PC-3 (cell line): Measurements from ENCODE around the gene NSMF. TPM values are rescaled to one million over a fixed set of nuclear protein-coding genes. Genes with fewer than 3 reads are reported as not detected.

Source experiments
- ATAC-seq: fragments of 200-7000 bp; cut with Tn5 transposase; 2 replicates; pipeline ENCODE4 v1.9.1; 2020; ENCODE audit warnings: mild to moderate bottlenecking, moderate library complexity
- BruUV-seq: library from RNA; stranded (reverse); fragments of 400-500 nt; replicated peaks from 2 replicates; lab custom pipeline; 2021; lab: Mats Ljungman, UMichigan
- CTCF ChIA-PET: fragments of 300-600 bp; sonication (Branson Sonifier 250); formaldehyde crosslinking; loops from one replicate; lab custom pipeline; 2022; ENCODE audit warnings: antibody characterized with exemption; lab: Charles Lee
- POLR2A ChIA-PET: fragments of 300-600 bp; sonication (Branson Sonifier 250); formaldehyde crosslinking; loops from one replicate; lab custom pipeline; 2022; ENCODE audit warnings: antibody characterized with exemption; ENCODE audit not compliant: unreplicated experiment; lab: Charles Lee
- DNase-seq: peaks from one replicate; pipeline ENCODE4 v3.0.0-alpha.2; 2015
- H2AFZ ChIP-seq: fragments of 300-600 bp; sonication (generic); 2 replicates; pipeline ENCODE4 v1.6.0; 2016; ENCODE audit warnings: antibody characterized with exemption, low read length
- H3F3A ChIP-seq: fragments of 300-600 bp; sonication (generic); one replicate; pipeline ENCODE4 v1.6.0; 2017; ENCODE audit warnings: antibody characterized with exemption, low read length, control low read depth, mild to moderate bottlenecking; ENCODE audit not compliant: unreplicated experiment
- H3K27ac ChIP-seq: fragments of 300-600 bp; sonication (generic); 2 replicates; pipeline ENCODE4 v1.5.1; 2016; ENCODE audit warnings: mild to moderate bottlenecking, low read length
- H3K27me3 ChIP-seq: fragments of 300-600 bp; sonication (generic); 2 replicates; pipeline ENCODE4 v1.6.1; 2016; ENCODE audit warnings: low read length, mixed read lengths
- H3K36me3 ChIP-seq: fragments of 300-600 bp; sonication (generic); 2 replicates; pipeline ENCODE4 v1.6.1; 2016; ENCODE audit warnings: low read depth, mixed run types, low read length, mixed read lengths
- H3K4me1 ChIP-seq: fragments of 300-600 bp; sonication (generic); 2 replicates; pipeline ENCODE4 v1.5.1; 2016; ENCODE audit warnings: low read length; ENCODE audit not compliant: insufficient read depth
- H3K4me2 ChIP-seq: fragments of 300-600 bp; sonication (generic); 2 replicates; pipeline ENCODE4 v1.6.0; 2016; ENCODE audit warnings: low read length
- H3K4me3 ChIP-seq: fragments of 300-600 bp; sonication (generic); 2 replicates; pipeline ENCODE4 v1.5.1; 2016; ENCODE audit warnings: mild to moderate bottlenecking, low read length, mixed read lengths
- H3K79me2 ChIP-seq: fragments of 300-600 bp; sonication (generic); 2 replicates; pipeline ENCODE4 v1.6.1; 2017; ENCODE audit warnings: low read length, mixed read lengths
- H3K9ac ChIP-seq: fragments of 300-600 bp; sonication (generic); 2 replicates; pipeline ENCODE4 v1.6.0; 2016; ENCODE audit warnings: mild to moderate bottlenecking, low read length
- H3K9me2 ChIP-seq: fragments of 300-600 bp; sonication (generic); replicated peaks from 2 replicates; pipeline ENCODE4 v1.6.1; 2016; ENCODE audit warnings: mixed run types, low read length, mixed read lengths
- H3K9me3 ChIP-seq: fragments of 300-600 bp; sonication (generic); 2 replicates; pipeline ENCODE4 v1.6.1; 2016; ENCODE audit warnings: low read length, mixed read lengths
- H4K20me1 ChIP-seq: fragments of 300-600 bp; sonication (generic); 2 replicates; pipeline ENCODE4 v1.6.1; 2016; ENCODE audit warnings: low read length, mixed read lengths
- EZH2 ChIP-seq: fragments of 300-600 bp; sonication (generic); IDR thresholded peaks from one replicate; pipeline ENCODE4 v1.6.1; 2017; ENCODE audit warnings: antibody characterized with exemption, mild to moderate bottlenecking, low read length; ENCODE audit not compliant: unreplicated experiment
- EZH2phosphoT487 ChIP-seq: fragments of 300-600 bp; sonication (generic); IDR thresholded peaks from 2 replicates; pipeline ENCODE4 v1.6.1; 2018; ENCODE audit warnings: mild to moderate bottlenecking, antibody characterized with exemption, low read length, borderline replicate concordance
- intact Hi-C: fragments of 100-400 bp; cut with micrococcal nuclease; formaldehyde crosslinking; loops from 2 replicates; pipeline ENCODE4 v1.9.0; 2023
- total RNA-seq: library from RNA; depleted of rRNA; stranded (reverse); fragments of >200 nt; gene quantifications from 2 replicates; pipeline ENCODE4 v1.2.3, GENCODE V29; 2014
- TF ChIP-seq, protein P1 (sequence below): fragments of 300-600 bp; sonication (generic); conservative IDR thresholded peaks from 2 replicates; pipeline ENCODE4 v1.5.1; 2017; ENCODE audit warnings: antibody characterized with exemption, low read depth, mild to moderate bottlenecking, low read length

Gene NSMF
- total RNA-seq, 1 experiment from 2014 or later: 30.8 TPM

DNA sequence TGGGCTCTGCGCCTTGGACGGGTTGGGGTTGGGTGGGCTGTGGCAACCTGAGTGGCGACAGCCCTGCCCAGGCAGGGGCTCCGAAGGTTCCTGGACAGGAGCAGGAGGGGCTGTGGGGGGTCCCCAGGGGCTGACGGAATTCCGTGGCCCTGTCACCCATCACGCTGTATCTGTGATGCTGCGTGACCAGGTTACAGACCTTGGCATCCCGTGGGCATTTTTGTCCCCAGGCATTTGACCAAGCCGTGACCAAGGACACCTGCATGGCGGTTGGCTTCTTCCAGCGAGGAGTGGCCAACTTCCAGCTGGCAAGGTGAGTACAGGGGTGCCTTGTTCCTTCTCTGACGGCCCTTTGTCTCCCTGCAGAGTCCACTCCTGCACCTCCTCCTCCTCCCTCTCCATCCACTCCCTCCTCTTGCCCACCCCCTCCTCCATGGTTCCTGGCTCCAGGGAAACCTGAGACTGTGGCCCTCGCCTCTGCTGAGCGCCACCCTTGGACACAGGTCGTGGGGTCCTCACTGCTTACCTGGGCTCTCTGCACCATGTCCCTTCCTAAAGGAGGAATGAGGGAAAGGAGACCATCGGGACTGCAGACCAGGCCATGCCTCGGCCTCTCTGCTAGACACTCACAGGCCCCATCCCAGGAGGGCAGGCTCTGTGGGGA lies 33.0 kb downstream of the NSMF start:
- no peak overlapping the region for H3K4me3 ChIP-seq
- H3K79me2 ChIP-seq: peaks cover 15% of the 10 kb centered on the region
- H3K27ac ChIP-seq: no peak overlapping the region
- no peaks in the 10 kb centered on the region for H3K27me3 ChIP-seq
- no peaks in the 10 kb centered on the region for H4K20me1 ChIP-seq
- BruUV-seq: no TSS peak
- CTCF ChIA-PET: no interaction called here
- intact Hi-C loops: no loop called here
- no peaks in the 10 kb centered on the region for H3K36me3 ChIP-seq
- 0 out of 2 replicates have a peak, but pooled peaks cover 11% of the 10 kb centered on the region for H3K4me1 ChIP-seq
- H3K9me3 ChIP-seq: no peaks in the 10 kb centered on the region
- DNase-seq (no peak), ATAC-seq (no peak)
- TF ChIP-seq, protein P1, sequence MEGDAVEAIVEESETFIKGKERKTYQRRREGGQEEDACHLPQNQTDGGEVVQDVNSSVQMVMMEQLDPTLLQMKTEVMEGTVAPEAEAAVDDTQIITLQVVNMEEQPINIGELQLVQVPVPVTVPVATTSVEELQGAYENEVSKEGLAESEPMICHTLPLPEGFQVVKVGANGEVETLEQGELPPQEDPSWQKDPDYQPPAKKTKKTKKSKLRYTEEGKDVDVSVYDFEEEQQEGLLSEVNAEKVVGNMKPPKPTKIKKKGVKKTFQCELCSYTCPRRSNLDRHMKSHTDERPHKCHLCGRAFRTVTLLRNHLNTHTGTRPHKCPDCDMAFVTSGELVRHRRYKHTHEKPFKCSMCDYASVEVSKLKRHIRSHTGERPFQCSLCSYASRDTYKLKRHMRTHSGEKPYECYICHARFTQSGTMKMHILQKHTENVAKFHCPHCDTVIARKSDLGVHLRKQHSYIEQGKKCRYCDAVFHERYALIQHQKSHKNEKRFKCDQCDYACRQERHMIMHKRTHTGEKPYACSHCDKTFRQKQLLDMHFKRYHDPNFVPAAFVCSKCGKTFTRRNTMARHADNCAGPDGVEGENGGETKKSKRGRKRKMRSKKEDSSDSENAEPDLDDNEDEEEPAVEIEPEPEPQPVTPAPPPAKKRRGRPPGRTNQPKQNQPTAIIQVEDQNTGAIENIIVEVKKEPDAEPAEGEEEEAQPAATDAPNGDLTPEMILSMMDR: no peak
- TF ChIP-seq EZH2phosphoT487: no peak
- TF ChIP-seq EZH2: no peak
- no peak overlapping the region for H3K9ac ChIP-seq
- no peaks in the 10 kb centered on the region for H3F3A ChIP-seq
- no peak overlapping the region for H3K4me2 ChIP-seq
- POLR2A ChIA-PET: no interaction called here
- no peak overlapping the region for H2AFZ ChIP-seq
- H3K9me2 ChIP-seq: no peaks in the 10 kb centered on the region

DNA sequence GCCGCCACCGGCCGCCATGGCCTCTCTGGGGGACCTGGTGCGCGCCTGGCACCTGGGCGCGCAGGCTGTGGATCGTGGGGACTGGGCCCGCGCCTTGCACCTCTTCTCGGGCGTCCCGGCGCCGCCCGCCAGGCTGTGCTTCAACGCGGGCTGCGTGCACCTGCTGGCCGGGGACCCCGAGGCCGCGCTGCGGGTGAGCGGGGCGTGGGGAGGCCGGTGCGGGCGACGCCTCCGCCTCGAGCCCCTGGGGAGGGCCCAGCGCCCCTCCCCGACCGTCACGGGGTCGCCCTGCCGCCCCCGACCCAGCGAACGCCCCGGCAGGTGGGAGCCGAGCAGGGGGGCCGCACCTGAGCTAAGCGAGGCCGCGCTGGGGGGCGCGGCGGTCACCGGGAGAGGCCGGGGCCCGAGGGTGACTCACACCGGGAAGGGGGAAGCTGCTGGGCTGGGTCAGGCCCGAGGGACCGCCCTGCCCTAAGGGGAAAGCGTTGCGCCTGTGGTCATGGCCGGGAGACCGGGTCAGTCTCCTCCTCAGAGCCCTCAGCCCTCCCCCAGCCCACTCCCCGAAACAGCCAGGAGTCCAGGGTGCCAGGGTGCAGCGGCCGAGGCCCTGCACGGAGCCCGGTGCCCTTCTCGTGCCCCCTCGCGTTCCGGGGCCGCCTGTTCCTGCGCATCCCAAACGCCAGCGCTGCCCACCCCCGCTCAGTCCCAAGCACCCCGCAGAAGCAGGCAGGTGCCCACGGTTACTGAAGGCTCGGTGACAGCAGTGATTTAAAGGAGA lies 35.4 kb downstream of the NSMF start:
- H3K36me3 ChIP-seq: no peaks in the 10 kb centered on the region
- CTCF ChIA-PET: interaction anchor here (0.7 to 1.0 kb wide), 3 partner anchors 17 to 86 kb away, joined by 3 to 4 read pairs (median 4); partner anchors contain the start of gene ENTPD8
- H3K4me3 ChIP-seq: peak overlapping the region; percentile 71
- DNase-seq (peak; percentile 51), ATAC-seq (peak; percentile 55)
- BruUV-seq: no TSS peak
- peaks cover 24% of the 10 kb centered on the region for H3K79me2 ChIP-seq
- POLR2A ChIA-PET: interaction anchor here (0.6 kb wide), 1 partner anchor 19 kb away, joined by 3 read pairs; no protein-coding TSS in a partner anchor
- intact Hi-C loops: no loop called here
- no peaks in the 10 kb centered on the region for H3K9me3 ChIP-seq
- no peaks in the 10 kb centered on the region for H3K27me3 ChIP-seq
- no peaks in the 10 kb centered on the region for H3K9me2 ChIP-seq
- H4K20me1 ChIP-seq: no peaks in the 10 kb centered on the region
- H3K4me1 ChIP-seq: 0 out of 2 replicates have a peak, but pooled peaks cover 11% of the 10 kb centered on the region
- H3K27ac ChIP-seq: peak overlapping the region; percentile 37; the same call in 1 of the 2 replicates
- H2AFZ ChIP-seq: peak overlapping the region; percentile 65
- no peaks in the 10 kb centered on the region for H3F3A ChIP-seq
- TF ChIP-seq, protein P1: no peak
- no peak for TF ChIP-seq EZH2phosphoT487
- TF ChIP-seq EZH2: no peak
- H3K4me2 ChIP-seq: peak overlapping the region; percentile 90
- peak overlapping the region; percentile 79 for H3K9ac ChIP-seq
